ENCODE data around the gene CABLES1.

DNA sequence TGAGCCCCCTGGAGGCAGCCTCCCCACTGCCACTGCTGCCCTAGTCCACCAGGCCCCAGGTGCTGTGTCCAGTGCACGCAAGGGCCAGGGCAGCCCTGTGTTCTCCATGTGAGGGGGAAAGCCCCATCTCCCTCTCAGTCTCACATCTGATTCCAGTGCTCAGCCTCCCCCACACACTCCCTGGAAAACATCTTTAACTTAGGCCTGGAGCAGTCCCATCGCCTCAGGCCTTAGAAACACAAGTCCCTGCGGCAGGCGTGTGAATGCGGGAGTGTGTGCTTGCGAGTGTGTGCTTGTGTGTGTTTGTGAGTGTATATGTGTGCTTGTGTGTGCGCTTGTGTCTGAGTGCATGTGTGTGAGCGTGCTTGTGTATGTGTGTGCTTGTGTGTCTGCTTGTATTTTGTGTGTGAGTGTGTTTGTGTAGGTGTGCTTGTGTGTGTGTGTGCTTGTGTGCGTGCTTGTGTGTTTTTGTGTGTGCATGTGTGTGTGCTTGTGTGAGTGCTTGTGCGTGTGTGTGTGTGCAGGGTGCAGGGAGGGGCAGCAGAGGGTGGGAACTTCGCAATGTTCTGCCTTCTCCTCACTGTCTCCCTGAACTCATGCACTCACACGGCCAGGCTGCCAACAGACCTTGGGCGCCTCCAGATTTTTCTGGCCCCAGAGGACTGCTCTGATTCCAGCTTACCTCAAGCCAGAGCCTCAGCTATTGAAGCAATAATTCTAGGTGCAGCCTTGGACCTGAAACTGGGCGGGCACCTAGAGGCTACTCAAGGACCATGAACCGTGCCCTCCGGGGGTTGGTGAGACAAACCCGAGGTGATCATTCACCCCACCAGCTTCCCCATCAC is 139.6 kb downstream of the CABLES1 start:
- TF ChIP-seq EZH2 (IDR thresholded peaks at IDR 0.05) (no peak), POLR2AphosphoS5 (IDR thresholded peaks at IDR 0.05; ENCODE audit: borderline replicate concordance, low read depth, low read length) (no peak)

All from SK-N-MC (cell line).